Endodermal cell (in vitro differentiated cells): Measurements from ENCODE around the gene HIPK1. TPM values are rescaled to one million over a fixed set of nuclear protein-coding genes. Genes with fewer than 3 reads are reported as not detected.

Experiments used
- DNase-seq: peaks from one replicate; pipeline ENCODE4 v3.0.0-alpha.2; 2017
- H3K27ac ChIP-seq: 2 replicates; pipeline ENCODE4 v1.5.1; 2013; ENCODE audit warnings: mild to moderate bottlenecking, low read depth, low read length, moderate library complexity
- H3K27me3 ChIP-seq: 2 replicates; pipeline ENCODE4 v1.6.1; 2013; ENCODE audit warnings: mild to moderate bottlenecking, low read length, moderate library complexity; ENCODE audit not compliant: insufficient read depth, control insufficient read depth, poor library complexity, severe bottlenecking
- H3K36me3 ChIP-seq: 2 replicates; pipeline ENCODE4 v1.7.0; 2013; ENCODE audit warnings: mild to moderate bottlenecking, low read length, moderate library complexity; ENCODE audit not compliant: control insufficient read depth, insufficient read depth
- H3K4me1 ChIP-seq: one replicate; pipeline ENCODE4 v1.7.0; 2013; ENCODE audit warnings: low read length; ENCODE audit not compliant: control insufficient read depth, insufficient read depth
- H3K4me3 ChIP-seq: 2 replicates; pipeline ENCODE4 v1.5.1; 2013; ENCODE audit warnings: mild to moderate bottlenecking, low read length, moderate library complexity
- H3K9ac ChIP-seq: 2 replicates; pipeline ENCODE4 v1.6.1; 2013; ENCODE audit warnings: mild to moderate bottlenecking, low read length, moderate library complexity; ENCODE audit not compliant: poor library complexity, severe bottlenecking; ENCODE audit errors: extremely low read depth
- H3K9me3 ChIP-seq: 2 replicates; pipeline ENCODE4 v1.6.1; 2013; ENCODE audit warnings: mild to moderate bottlenecking, low read length, moderate library complexity; ENCODE audit not compliant: control insufficient read depth
- H3K27ac Mint-ChIP-seq: 2 replicates; pipeline ENCODE4 v1.8.0; 2020; ENCODE audit warnings: mixed read lengths
- H3K27me3 Mint-ChIP-seq: 2 replicates; pipeline ENCODE4 v1.8.0; 2021; ENCODE audit warnings: mild to moderate bottlenecking, mixed read lengths; ENCODE audit not compliant: insufficient read depth
- H3K36me3 Mint-ChIP-seq: 2 replicates; pipeline ENCODE4 v1.8.0; 2020; ENCODE audit warnings: low read depth, mixed read lengths
- H3K4me1 Mint-ChIP-seq: 2 replicates; pipeline ENCODE4 v1.8.0; 2020; ENCODE audit warnings: mixed read lengths
- H3K4me3 Mint-ChIP-seq: 2 replicates; pipeline ENCODE4 v1.8.0; 2020; ENCODE audit warnings: mild to moderate bottlenecking, moderate library complexity, mixed read lengths
- H3K9me3 Mint-ChIP-seq: 2 replicates; pipeline ENCODE4 v1.8.0; 2020; ENCODE audit warnings: mild to moderate bottlenecking, mixed read lengths
- CTCF ChIP-seq: fragments of 200-600 bp; sonication (generic); conservative IDR thresholded peaks from 2 replicates; pipeline ENCODE4 v1.5.0; 2021; ENCODE audit warnings: antibody characterized with exemption, mild to moderate bottlenecking
- WGBS, 2 experiments: methylation state at CpG; one replicate each; pipeline versions ENCODE4 v1.1.5 to v1.1.7; 2013; ENCODE audit warnings: missing lambda C conversion rate in 2 of 2, mixed read lengths in 1 of 2; ENCODE audit not compliant: insufficient coverage in 1 of 2, insufficient read length in 1 of 2; 5-methylcytosine and 5-hydroxymethylcytosine counted together
- total RNA-seq, 2 donors: library from RNA; stranded (reverse); fragmentation: NEBNext Ultra II Directional in 1 of 2; extraction: Animal tissue kit (Norgen Biotek cat#: 25700) in 1 of 2; gene quantifications; 2 replicates in 1 of 2; 3 replicates in 1 of 2; pipeline ENCODE4 v1.2.1, GENCODE V29; 2021

Gene HIPK1
- total RNA-seq, 2 donors from 2014 or later = 71.4 to 79.2 TPM

GRCh38 chr1:113941245-113941559, 12.1 kb downstream of the HIPK1 start:
- Mint-ChIP-seq H3K27me3 (no peaks in the 10 kb centered on the region), H3K9me3 (no peaks in the 10 kb centered on the region), H3K27ac (no peak overlapping the region), H3K4me1 (peaks cover 34% of the 10 kb centered on the region), H3K4me3 (no peak overlapping the region), H3K36me3 (peaks cover 33% of the 10 kb centered on the region)
- no peak for DNase-seq
- H3K36me3 ChIP-seq = peaks cover 35% of the 10 kb centered on the region
- no peak for TF ChIP-seq CTCF
- peaks cover 11% of the 10 kb centered on the region for H3K4me1 ChIP-seq
- H3K27me3 ChIP-seq = no peaks in the 10 kb centered on the region
- no peak overlapping the region for H3K4me3 ChIP-seq
- no peak overlapping the region for H3K27ac ChIP-seq
- WGBS, 2 experiments = 87 to 92% methylated on average over 4 to 7 of the region's 7 CpGs
- no peaks in the 10 kb centered on the region for H3K9me3 ChIP-seq
- no peak overlapping the region for H3K9ac ChIP-seq

- Histone ChIP-seq H3K4me1 (peaks cover 20% of the 10 kb centered on the region), H3K36me3 (peaks cover 35% of the 10 kb centered on the region), H3K4me3 (no peak overlapping the region), H3K9ac (no peak overlapping the region), H3K27me3 (no peaks in the 10 kb centered on the region), H3K9me3 (no peaks in the 10 kb centered on the region), H3K27ac (no peak overlapping the region)
- Mint-ChIP-seq H3K9me3 (no peaks in the 10 kb centered on the region), H3K4me1 (peaks cover 43% of the 10 kb centered on the region), H3K27me3 (no peaks in the 10 kb centered on the region), H3K4me3 (no peak overlapping the region), H3K27ac (no peak overlapping the region), H3K36me3 (peaks cover 33% of the 10 kb centered on the region)
- no peak for DNase-seq
- no peak for TF ChIP-seq CTCF
These were observed 13.4 kb downstream of the HIPK1 start for GRCh38 chr1:113942527-113942926.

- TF ChIP-seq CTCF = no peak
- Histone ChIP-seq H3K4me1 (peaks cover 23% of the 10 kb centered on the region), H3K9ac (no peak overlapping the region), H3K27me3 (no peaks in the 10 kb centered on the region), H3K4me3 (no peak overlapping the region), H3K27ac (no peak overlapping the region), H3K9me3 (no peaks in the 10 kb centered on the region), H3K36me3 (peaks cover 35% of the 10 kb centered on the region)
- no peak overlapping the region for H3K27ac Mint-ChIP-seq
- H3K9me3 Mint-ChIP-seq = no peaks in the 10 kb centered on the region
- peaks cover 44% of the 10 kb centered on the region for H3K4me1 Mint-ChIP-seq
- no peaks in the 10 kb centered on the region for H3K27me3 Mint-ChIP-seq
- no peak overlapping the region for H3K4me3 Mint-ChIP-seq
- DNase-seq = no peak
- H3K36me3 Mint-ChIP-seq = peaks cover 33% of the 10 kb centered on the region
These were observed 14.1 kb downstream of the HIPK1 start for GRCh38 chr1:113943028-113943811.
